ENCODE results near the gene NUP58.

DNA sequence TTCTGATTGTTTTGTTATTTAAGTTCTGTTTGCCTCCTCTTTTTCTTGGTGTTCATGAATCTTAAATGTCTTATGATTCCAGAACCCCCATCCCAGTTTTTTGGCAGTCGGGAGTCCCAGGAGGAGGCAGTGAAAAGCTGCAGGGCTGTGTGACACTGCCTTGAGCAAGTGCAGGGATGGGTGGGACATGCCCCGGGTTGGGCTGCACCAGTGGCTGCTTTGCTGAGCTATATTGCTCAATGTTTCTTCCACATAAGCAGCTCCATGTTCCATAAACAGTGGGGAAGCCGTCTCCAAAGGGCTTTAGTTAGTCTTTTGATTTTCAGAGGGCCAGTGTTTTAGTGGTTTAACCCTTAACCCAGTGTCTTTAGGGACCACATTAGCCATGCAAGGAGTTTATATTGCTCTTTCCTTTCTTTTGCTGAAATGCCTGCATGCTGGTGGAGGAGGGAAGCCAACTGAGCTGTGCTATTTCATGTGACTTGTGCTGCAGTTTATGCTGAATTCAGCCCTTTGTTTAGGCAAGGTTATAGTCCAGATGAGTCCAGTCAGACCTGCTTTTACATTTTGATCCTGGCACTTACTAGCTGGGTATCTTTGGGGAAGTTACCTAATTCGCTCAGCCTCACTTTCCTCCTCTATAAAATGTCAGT is 83.5 kb downstream of the NUP58 start:
- TF ChIP-seq FOXM1 (IDR thresholded peaks at IDR 0.05; ENCODE audit: low read depth) (no peak), FOXM1 (CRISPR knock-in tag; IDR thresholded peaks at IDR 0.05; ENCODE audit: low read depth) (no peak), ZBTB8A (IDR thresholded peaks at IDR 0.05; ENCODE audit: partially characterized antibody) (no peak), SRF (CRISPR knock-in tag; IDR thresholded peaks at IDR 0.05) (no peak), NFYB (IDR thresholded peaks at IDR 0.05; ENCODE audit: extremely low read depth, insufficient read length) (no peak), TAF1 (IDR thresholded peaks at IDR 0.05; ENCODE audit: control insufficient read depth, extremely low read depth, insufficient read depth, low read length, severe bottlenecking) (no peak)
